ENCODE results near the gene GADD45B.
A peak's percentile ranks its signal among the peaks of the same experiment; 100 is the strongest.
"Not testable (repeated sequence)": the region's sequence is repeated elsewhere in the genome, so short reads cannot be mapped to it uniquely, and the experiment has no call there.

GADD45B gene

DNA sequence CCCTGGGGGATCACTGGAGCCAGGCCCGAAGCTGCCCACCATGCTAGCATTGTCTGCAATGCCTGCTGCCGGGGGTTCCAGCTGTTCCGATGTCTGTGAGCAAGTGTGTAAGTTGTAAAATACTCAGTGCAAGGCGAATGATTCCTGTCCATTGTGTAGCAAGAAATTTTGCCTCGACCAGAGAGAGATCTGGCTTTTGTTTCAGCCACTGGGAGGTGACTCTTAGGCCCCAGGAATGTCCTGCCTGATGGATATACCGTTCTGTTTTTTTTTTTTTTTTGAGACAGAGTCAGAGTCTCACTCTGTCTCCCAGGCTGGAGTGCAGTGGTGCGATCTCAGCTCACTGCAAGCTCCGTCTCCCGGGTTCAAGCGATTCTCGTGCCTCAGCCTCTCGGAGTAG, 7.3 kb upstream of the GADD45B start:
- TF ChIP-seq, protein P1, sequence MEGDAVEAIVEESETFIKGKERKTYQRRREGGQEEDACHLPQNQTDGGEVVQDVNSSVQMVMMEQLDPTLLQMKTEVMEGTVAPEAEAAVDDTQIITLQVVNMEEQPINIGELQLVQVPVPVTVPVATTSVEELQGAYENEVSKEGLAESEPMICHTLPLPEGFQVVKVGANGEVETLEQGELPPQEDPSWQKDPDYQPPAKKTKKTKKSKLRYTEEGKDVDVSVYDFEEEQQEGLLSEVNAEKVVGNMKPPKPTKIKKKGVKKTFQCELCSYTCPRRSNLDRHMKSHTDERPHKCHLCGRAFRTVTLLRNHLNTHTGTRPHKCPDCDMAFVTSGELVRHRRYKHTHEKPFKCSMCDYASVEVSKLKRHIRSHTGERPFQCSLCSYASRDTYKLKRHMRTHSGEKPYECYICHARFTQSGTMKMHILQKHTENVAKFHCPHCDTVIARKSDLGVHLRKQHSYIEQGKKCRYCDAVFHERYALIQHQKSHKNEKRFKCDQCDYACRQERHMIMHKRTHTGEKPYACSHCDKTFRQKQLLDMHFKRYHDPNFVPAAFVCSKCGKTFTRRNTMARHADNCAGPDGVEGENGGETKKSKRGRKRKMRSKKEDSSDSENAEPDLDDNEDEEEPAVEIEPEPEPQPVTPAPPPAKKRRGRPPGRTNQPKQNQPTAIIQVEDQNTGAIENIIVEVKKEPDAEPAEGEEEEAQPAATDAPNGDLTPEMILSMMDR (IDR thresholded peaks at IDR 0.05) = no peak
- Histone ChIP-seq H3K4me1 (ENCODE audit: control insufficient read depth in 1 of 2, insufficient read depth in 1 of 2, low read depth in 1 of 2, low read length in 1 of 2) (no peaks in the 10 kb centered on the region), H3K27me3 (no peaks in the 10 kb centered on the region), H3K4me3 (ENCODE audit: low read depth in 1 of 2, low read length in 1 of 2) (no peak overlapping the region), H3K9me3 (no peaks in the 10 kb centered on the region), H3K27ac (no peak overlapping the region), H3K36me3 (no peaks in the 10 kb centered on the region)

DNA sequence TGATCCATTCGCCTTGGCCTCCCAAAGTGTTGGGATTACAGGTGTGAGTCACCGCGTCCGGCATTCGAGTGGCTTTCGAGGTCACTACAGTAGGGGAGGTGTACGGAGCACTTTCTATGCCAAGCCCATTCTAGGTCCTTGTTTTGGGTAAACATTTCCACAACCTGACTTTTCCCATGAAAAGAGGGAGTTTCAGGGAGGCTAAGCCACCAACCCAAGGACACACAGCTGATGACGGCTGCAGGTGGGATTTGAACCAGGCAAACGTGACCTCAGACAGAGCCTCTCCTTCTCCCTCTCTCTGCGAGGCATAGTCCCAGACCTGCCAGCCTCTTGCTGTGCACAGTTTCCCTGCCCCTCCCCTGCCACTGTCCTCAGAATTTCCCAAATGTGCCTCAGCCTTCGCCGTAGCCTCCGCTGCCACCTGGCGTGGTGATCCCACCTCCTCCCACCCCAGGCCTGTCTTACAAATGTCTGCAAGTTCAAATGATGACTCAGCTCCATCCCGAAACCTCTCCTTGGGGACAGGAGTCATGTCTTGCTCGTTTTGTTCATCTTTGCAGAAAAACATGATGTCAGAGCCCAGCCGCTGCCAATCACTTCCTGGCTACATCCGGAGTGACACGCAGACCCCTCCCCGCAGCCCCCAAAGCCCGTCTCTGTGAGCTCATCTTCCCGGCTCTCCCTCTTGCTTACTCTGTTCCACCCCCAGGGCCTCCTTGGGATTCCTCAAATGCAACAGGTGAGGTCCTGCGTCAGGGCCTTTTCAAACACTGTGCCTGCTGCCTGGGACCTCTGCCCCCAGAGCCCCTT, 6.6 kb upstream of the GADD45B start:
- Histone ChIP-seq H3K4me3 (ENCODE audit: low read depth in 1 of 2, low read length in 1 of 2) (no peak overlapping the region), H3K27me3 (no peaks in the 10 kb centered on the region), H3K9me3 (no peaks in the 10 kb centered on the region), H3K4me1 (ENCODE audit: control insufficient read depth in 1 of 2, insufficient read depth in 1 of 2, low read depth in 1 of 2, low read length in 1 of 2) (peaks cover 2 to 3% of the 10 kb centered on the region in 2 experiments), H3K27ac (no peak overlapping the region), H3K36me3 (no peaks in the 10 kb centered on the region)
- TF ChIP-seq, protein P1 (IDR thresholded peaks at IDR 0.05) = no peak

DNA sequence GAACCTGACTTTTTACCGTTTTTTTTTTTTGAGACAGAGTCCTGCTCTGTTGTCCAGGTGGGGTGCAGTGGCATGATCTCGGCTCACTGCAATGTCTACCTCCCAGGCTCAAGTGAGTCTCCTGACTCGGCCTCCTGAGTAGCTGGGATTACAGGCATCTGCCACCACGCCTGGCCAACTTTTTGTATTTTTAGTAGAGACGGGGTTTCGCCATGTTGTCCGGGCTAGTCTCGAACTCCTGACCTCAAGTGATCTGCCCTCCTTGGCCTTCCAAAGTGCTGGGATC, 6.1 kb upstream of the GADD45B start:
- not testable (repeated sequence) for H3K36me3 ChIP-seq; H3K27ac ChIP-seq; H3K27me3 ChIP-seq; H3K4me1 ChIP-seq (ENCODE audit: control insufficient read depth in 1 of 2, insufficient read depth in 1 of 2, low read depth in 1 of 2, low read length in 1 of 2); H3K4me3 ChIP-seq (ENCODE audit: low read depth in 1 of 2, low read length in 1 of 2); H3K9me3 ChIP-seq

DNA sequence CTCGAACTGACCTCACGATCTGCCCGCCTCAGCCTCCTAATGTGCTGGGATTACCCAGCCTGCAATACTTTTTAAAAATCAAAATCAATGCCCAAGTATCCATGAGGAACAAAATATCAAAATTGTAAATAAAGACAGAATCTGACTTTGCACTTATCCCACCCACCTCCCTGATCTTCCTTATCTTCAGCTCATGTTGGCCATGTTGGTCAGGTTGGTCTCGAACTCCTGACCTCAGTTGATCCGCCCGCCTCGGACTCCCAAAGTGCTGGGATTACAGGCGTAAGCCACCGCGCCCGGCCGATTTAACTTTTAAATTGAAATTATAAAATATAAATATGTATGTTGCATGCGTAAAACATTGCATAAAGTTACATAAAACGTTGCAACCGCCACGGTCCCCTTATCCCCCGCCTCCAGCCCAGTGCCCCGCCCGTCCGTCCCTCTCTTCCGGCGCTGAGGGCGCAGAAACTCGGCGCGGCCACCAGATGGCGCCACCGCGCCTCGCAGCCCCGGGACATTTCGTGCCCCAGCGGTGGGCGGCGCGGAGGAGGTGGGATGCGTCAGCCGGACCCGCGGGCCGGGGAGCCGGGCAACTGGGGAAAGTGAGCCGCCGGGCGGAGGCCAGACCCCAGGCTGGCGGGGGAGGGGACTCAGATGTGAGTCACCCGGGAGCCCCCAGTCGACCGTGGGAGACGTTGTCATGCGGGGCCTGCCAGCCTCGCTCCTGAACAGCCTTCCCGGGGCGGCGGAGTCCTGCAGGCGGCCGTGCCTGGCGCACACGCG, 1.5 kb upstream of the GADD45B start:
- Histone ChIP-seq H3K36me3 (peaks cover 17% of the 10 kb centered on the region), H3K27ac (peak overlapping the region; percentile 88), H3K9me3 (no peaks in the 10 kb centered on the region), H3K4me3 (ENCODE audit: low read depth in 1 of 2, low read length in 1 of 2) (peak overlapping the region; percentile 98 to 100), H3K27me3 (no peaks in the 10 kb centered on the region), H3K4me1 (ENCODE audit: control insufficient read depth in 1 of 2, insufficient read depth in 1 of 2, low read depth in 1 of 2, low read length in 1 of 2) (peaks cover 36 to 40% of the 10 kb centered on the region in 2 experiments)
- TF ChIP-seq, protein P1 (IDR thresholded peaks at IDR 0.05) = peak; percentile 99

DNA sequence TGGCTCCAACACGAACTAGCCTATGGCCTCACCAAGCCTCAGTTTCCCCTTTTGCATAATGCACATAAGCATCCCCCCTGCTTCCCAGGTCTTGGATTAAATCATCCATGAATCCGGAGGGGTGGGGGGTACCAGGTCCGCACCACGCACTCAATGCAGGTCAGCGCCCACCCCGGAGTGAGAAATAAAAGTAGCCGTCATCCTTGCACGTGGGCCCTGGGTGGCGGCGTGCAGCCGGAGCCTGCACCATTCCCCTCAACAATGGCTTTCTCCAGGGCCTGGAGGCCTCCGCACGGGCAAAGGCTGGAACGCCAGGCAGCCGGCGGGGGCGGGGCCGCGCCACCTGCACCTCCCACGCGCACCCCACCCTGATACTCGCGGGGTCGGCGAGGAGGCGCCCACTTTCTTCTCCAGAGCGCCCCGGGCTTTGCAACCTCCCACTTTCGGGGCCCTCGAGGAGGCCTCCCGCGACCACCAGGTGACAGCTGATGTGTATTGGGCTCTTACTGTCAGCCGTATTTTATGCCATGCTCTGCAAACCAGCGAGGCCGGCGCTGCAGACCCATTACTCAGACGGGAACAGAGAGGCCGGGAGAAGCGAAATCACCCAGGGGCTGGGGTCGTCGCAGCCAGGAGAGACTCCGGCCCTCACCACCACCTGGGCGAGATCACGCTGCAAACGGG, 767 bp upstream of the GADD45B start:
- Histone ChIP-seq H3K4me1 (ENCODE audit: control insufficient read depth in 1 of 2, insufficient read depth in 1 of 2, low read depth in 1 of 2, low read length in 1 of 2) (peaks cover 38 to 42% of the 10 kb centered on the region in 2 experiments), H3K27me3 (no peaks in the 10 kb centered on the region), H3K4me3 (ENCODE audit: low read depth in 1 of 2, low read length in 1 of 2) (peak overlapping the region; percentile 98 to 100), H3K27ac (peak overlapping the region; percentile 88), H3K9me3 (no peaks in the 10 kb centered on the region), H3K36me3 (peaks cover 17% of the 10 kb centered on the region)
- TF ChIP-seq, protein P1 (IDR thresholded peaks at IDR 0.05) = no peak

Measured in neutrophil (primary cell).